ENCODE results near the gene TESK2. TPM values are rescaled to one million over a fixed set of nuclear protein-coding genes. Genes with fewer than 3 reads are reported as not detected.

The TESK2 gene
- total RNA-seq, 6 experiments from 2014 or later: 2.7 to 5.5 (median 4.3) TPM

DNA sequence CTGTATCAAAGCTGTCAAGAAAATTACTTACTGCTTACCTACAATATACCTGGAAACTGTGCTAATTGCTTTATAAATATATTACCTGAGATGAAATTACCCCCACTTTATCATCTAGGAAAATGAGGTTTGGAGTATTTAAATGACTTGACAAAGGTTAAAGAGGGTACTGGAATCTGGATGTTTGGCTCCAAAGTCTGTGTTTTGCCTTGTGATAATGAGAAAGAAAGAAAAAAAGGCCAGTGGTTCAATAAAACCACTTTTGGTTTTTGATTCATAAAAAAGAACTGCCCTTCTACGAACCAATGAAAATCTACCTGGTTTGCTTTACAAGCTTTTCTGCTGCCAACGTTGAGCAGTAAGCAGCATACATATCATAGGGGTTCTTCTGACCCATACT lies 89.4 kb downstream of the TESK2 start:
- no peak overlapping the region for H3K4me3 ChIP-seq
- H3K27ac ChIP-seq: peak overlapping the region in 2 of 3 donors; percentile 48 to 67
- WGBS (ENCODE audit: insufficient coverage, low coverage, low lambda C conversion rate, missing lambda C conversion rate): 40% methylated on average over 2 of the region's 2 CpGs
- no peaks in the 10 kb centered on the region for H3K9me3 ChIP-seq
- ATAC-seq (peak; percentile 52 to 60 (median 56)), DNase-seq (no peak)
- H3K4me1 ChIP-seq: peaks cover 0 to 41% (median 13%) of the 10 kb centered on the region in 4 donors
- intact Hi-C loops (cut with DNase I): no loop called here
- no peaks in the 10 kb centered on the region for H3K27me3 ChIP-seq
- TF ChIP-seq, protein P1, sequence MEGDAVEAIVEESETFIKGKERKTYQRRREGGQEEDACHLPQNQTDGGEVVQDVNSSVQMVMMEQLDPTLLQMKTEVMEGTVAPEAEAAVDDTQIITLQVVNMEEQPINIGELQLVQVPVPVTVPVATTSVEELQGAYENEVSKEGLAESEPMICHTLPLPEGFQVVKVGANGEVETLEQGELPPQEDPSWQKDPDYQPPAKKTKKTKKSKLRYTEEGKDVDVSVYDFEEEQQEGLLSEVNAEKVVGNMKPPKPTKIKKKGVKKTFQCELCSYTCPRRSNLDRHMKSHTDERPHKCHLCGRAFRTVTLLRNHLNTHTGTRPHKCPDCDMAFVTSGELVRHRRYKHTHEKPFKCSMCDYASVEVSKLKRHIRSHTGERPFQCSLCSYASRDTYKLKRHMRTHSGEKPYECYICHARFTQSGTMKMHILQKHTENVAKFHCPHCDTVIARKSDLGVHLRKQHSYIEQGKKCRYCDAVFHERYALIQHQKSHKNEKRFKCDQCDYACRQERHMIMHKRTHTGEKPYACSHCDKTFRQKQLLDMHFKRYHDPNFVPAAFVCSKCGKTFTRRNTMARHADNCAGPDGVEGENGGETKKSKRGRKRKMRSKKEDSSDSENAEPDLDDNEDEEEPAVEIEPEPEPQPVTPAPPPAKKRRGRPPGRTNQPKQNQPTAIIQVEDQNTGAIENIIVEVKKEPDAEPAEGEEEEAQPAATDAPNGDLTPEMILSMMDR (IDR thresholded peaks at IDR 0.05): no peak
- no peak for TF ChIP-seq POLR2A (IDR thresholded peaks at IDR 0.05)
- H3K36me3 ChIP-seq: no peaks in the 10 kb centered on the region

DNA sequence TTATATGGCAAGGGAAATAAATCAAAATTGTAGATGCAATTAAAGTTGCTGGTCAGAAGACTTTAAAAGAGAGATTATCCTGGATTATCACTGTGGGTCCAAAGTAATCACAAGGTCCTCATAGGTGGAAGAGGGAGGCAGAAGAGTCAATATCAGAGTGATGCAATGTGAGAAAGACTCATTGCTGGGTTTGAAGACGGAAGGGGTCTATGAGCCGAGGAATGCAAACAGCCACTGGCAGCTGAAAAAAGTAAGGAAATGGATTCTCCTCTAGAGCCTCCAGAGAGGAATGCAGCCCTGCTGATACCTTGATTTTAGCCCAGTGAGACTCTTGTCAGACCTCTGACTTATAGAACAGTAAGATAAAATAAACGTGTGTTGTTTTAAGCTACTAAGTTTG lies 90.9 kb downstream of the TESK2 start:
- H3K4me1 ChIP-seq: peaks cover 0 to 41% (median 13%) of the 10 kb centered on the region in 4 donors
- H3K4me3 ChIP-seq: no peak overlapping the region
- DNase-seq: no peak
- no peaks in the 10 kb centered on the region for H3K36me3 ChIP-seq
- TF ChIP-seq, protein P1 (IDR thresholded peaks at IDR 0.05): no peak
- no peak for TF ChIP-seq POLR2A (IDR thresholded peaks at IDR 0.05)
- 48% methylated on average over 3 of the region's 3 CpGs for WGBS (ENCODE audit: insufficient coverage, low coverage, low lambda C conversion rate, missing lambda C conversion rate)
- ATAC-seq: peak in 2 of 4 donors; percentile 36 to 39
- no peaks in the 10 kb centered on the region for H3K9me3 ChIP-seq
- intact Hi-C loops (cut with DNase I): no loop called here
- H3K27me3 ChIP-seq: no peaks in the 10 kb centered on the region
- no peak overlapping the region for H3K27ac ChIP-seq

DNA sequence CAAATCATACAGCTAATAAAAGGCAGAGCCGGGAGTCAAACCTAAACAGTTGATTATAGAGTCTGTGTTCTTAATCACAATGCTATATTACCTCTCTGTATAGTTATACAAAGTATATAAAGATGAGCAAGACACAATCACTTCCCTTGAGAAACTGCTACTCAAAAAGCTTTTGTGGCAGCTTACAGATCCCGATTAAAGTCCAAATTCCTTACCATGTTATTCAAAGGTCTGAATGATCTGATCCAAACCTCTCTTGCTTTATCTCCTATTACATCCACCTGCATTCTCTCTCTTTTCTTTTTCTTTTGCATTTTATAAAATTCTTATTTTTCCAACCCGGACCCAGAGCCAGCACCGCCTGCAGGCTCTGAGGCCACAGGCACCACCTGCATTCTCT lies 93.7 kb downstream of the TESK2 start:
- ATAC-seq (peak in 2 of 4 donors; percentile 17 to 33), DNase-seq (no peak)
- 72% methylated on average over 4 of the region's 4 CpGs for WGBS (ENCODE audit: insufficient coverage, low coverage, low lambda C conversion rate, missing lambda C conversion rate)
- TF ChIP-seq, protein P1 (IDR thresholded peaks at IDR 0.05): no peak
- TF ChIP-seq POLR2A (IDR thresholded peaks at IDR 0.05): no peak
- Histone ChIP-seq H3K9me3 (no peaks in the 10 kb centered on the region), H3K27me3 (no peaks in the 10 kb centered on the region), H3K4me1 (peaks cover 0 to 26% (median 9%) of the 10 kb centered on the region in 4 donors), H3K4me3 (no peak overlapping the region), H3K27ac (no peak overlapping the region), H3K36me3 (no peaks in the 10 kb centered on the region)
- intact Hi-C loops (cut with DNase I): no loop called here

DNA sequence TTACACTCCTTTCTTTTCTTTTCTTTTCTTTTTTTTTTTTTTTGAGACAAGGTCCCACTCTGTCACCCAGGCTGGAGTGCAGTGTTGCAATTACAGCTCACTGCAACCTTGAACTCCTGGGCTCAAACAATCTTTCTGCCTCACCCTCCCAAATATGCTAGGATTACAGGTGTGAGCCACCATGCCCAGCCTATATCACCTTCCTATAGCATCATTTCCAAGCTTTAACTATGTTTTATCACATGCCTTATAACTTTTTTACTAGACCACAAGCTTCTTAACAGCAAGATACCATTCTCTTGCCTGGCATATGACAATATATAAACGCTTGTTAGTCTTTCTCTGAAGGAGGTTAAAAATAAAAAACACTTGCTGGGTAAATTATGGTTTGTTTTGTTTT lies 95.4 kb downstream of the TESK2 start:
- H3K4me3 ChIP-seq: no peak overlapping the region
- H3K36me3 ChIP-seq: no peaks in the 10 kb centered on the region
- TF ChIP-seq POLR2A (IDR thresholded peaks at IDR 0.05): no peak
- TF ChIP-seq, protein P1 (IDR thresholded peaks at IDR 0.05): no peak
- H3K9me3 ChIP-seq: no peaks in the 10 kb centered on the region
- intact Hi-C loops (cut with DNase I): no loop called here
- H3K27ac ChIP-seq: no peak overlapping the region
- peaks cover 0 to 10% (median 5%) of the 10 kb centered on the region in 4 donors for H3K4me1 ChIP-seq
- ATAC-seq (no peak), DNase-seq (no peak)
- H3K27me3 ChIP-seq: no peaks in the 10 kb centered on the region
- 95% methylated on average over 1 of the region's 1 CpG for WGBS (ENCODE audit: insufficient coverage, low coverage, low lambda C conversion rate, missing lambda C conversion rate)

DNA sequence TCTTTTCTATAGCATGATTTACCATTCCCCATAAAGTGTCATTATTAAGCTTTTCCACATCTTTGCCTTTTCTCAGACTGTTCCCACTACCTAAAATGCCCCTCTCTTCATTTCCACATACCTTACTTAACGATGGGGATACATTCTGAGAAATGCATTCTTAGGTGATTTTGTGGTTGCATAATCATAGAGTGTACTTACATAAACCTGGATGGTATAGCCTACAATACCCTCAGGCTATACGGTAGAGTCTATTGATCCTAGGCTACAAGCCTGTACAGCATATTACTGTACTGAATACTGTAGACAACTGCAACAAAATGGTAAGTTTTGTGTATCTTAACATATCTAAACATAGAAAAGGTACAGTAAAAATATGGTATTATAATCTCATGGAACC lies 95.9 kb downstream of the TESK2 start:
- DNase-seq (no peak), ATAC-seq (no peak)
- H3K36me3 ChIP-seq: no peaks in the 10 kb centered on the region
- intact Hi-C loops (cut with DNase I): no loop called here
- H3K27ac ChIP-seq: no peak overlapping the region
- H3K4me3 ChIP-seq: no peak overlapping the region
- no peaks in the 10 kb centered on the region for H3K9me3 ChIP-seq
- 81% methylated on average over 2 of the region's 2 CpGs for WGBS (ENCODE audit: insufficient coverage, low coverage, low lambda C conversion rate, missing lambda C conversion rate)
- TF ChIP-seq, protein P1 (IDR thresholded peaks at IDR 0.05): no peak
- TF ChIP-seq POLR2A (IDR thresholded peaks at IDR 0.05): no peak
- no peaks in the 10 kb centered on the region for H3K27me3 ChIP-seq
- peaks cover 0 to 4% (median 2%) of the 10 kb centered on the region in 4 donors for H3K4me1 ChIP-seq

Data from right lobe of liver (tissue), 6 donors.